NCI-H1417 treated with DMSO at 0.1 percent for 48 hours (cell line): ENCODE results near the gene OR52D1.

Source experiments
- DNase-seq: peaks from one replicate; lab custom pipeline; 2025; lab: John Stamatoyannopoulos, UW

Gene OR52D1

GRCh38 chr11:5488385-5488784, at the start of gene OR52D1:
OR52D1 (plus strand) TSS chr11:5488685; CDS start chr11:5488707, 22 bp downstream.
- DNase-seq, result no peak

- no peak for DNase-seq
Measured at GRCh38 chr11:5441414-5441813, 47.1 kb upstream of the OR52D1 start, which contains the start of gene OR51I1. OR51I1 (minus strand) TSS chr11:5441514; CDS start chr11:5441514, 0 bp downstream.

GRCh38 chr11:5443835-5444393, 44.6 kb upstream of the OR52D1 start:
- no peak for DNase-seq

- no peak for DNase-seq
Measured at GRCh38 chr11:5449023-5449422, 39.5 kb upstream of the OR52D1 start, which contains the start of gene OR51I2. OR51I2 (plus strand) TSS chr11:5449323; CDS start chr11:5453489, 4,166 bp downstream.

- DNase-seq, result no peak
Measured at GRCh38 chr11:5449432-5449831, 39.1 kb upstream of the OR52D1 start.

- DNase-seq, result no peak
Measured at GRCh38 chr11:5460983-5461621, 27.4 kb upstream of the OR52D1 start.

- DNase-seq, result no peak
Measured at GRCh38 chr11:5467527-5467926, 21.0 kb upstream of the OR52D1 start.

GRCh38 chr11:5473921-5474320, 14.6 kb upstream of the OR52D1 start:
- DNase-seq, result no peak

- DNase-seq, result no peak
Measured at GRCh38 chr11:5476186-5476819, 12.2 kb upstream of the OR52D1 start.

- DNase-seq, result no peak
Measured at GRCh38 chr11:5486003-5486402, 2.5 kb upstream of the OR52D1 start.

GRCh38 chr11:5486421-5486820, 2.1 kb upstream of the OR52D1 start:
- DNase-seq, result no peak

- DNase-seq, result no peak
Measured at GRCh38 chr11:5488798-5489399, 414 bp downstream of the OR52D1 start.

GRCh38 chr11:5489576-5490357, 1.3 kb downstream of the OR52D1 start:
- no peak for DNase-seq

- DNase-seq, result no peak
Measured at GRCh38 chr11:5499671-5500070, 11.2 kb downstream of the OR52D1 start.

- no peak for DNase-seq
Measured at GRCh38 chr11:5500393-5500801, 11.9 kb downstream of the OR52D1 start.

- DNase-seq, result no peak
Measured at GRCh38 chr11:5504403-5504921, 16.0 kb downstream of the OR52D1 start.

- DNase-seq, result no peak
Measured at GRCh38 chr11:5505363-5506048, 17.0 kb downstream of the OR52D1 start.

GRCh38 chr11:5507177-5507932, 18.9 kb downstream of the OR52D1 start:
- no peak for DNase-seq

- no peak for DNase-seq
Measured at GRCh38 chr11:5507933-5508305, 19.4 kb downstream of the OR52D1 start.

- DNase-seq, result no peak
Measured at GRCh38 chr11:5508605-5509004, 20.1 kb downstream of the OR52D1 start.

GRCh38 chr11:5509803-5510202, 21.3 kb downstream of the OR52D1 start, which contains the start of gene UBQLN3:
UBQLN3 (minus strand) TSS chr11:5509957; CDS start chr11:5509558, 399 bp downstream.
- no peak for DNase-seq
